Measurements from ENCODE around the gene TBRG1. TPM values are rescaled to one million over a fixed set of nuclear protein-coding genes. Genes with fewer than 3 reads are reported as not detected.

TBRG1 gene
- total and polyA plus RNA-seq, 2 of the 8 experiments (the other 6 are each of a cell fraction or from before 2014, with no cell fraction given) = 16.3 to 26.7 TPM

- DNase-seq (ENCODE audit: low read depth in 1 of 2, low spot score in 2 of 2) = no peak
- Histone ChIP-seq H3K18ac (ENCODE audit: extremely low read depth, low read length) (no peak overlapping the region), H3K23me2 (ENCODE audit: low read depth, low read length) (no peaks in the 10 kb centered on the region), H2BK12ac (ENCODE audit: low read depth, low read length) (no peak overlapping the region), H3K23ac (ENCODE audit: insufficient read length) (no peak overlapping the region), H3K36me3 (ENCODE audit: control insufficient read depth in 2 of 4, insufficient read depth in 4 of 4, low read length in 3 of 4) (no peaks in the 10 kb centered on the region), H4K20me1 (replicated peaks in 1 of 2; ENCODE audit: control insufficient read depth in 1 of 2, insufficient read depth in 2 of 2, low read length in 2 of 2) (no peaks in the 10 kb centered on the region), H3K56ac (replicated peaks; ENCODE audit: insufficient read length, low read depth, low read length) (no peak overlapping the region), H4K8ac (ENCODE audit: extremely low read depth, insufficient read depth, low read length) (no peak overlapping the region), H3K9me3 (ENCODE audit: insufficient read depth in 2 of 2, low read depth in 1 of 2, low read length in 1 of 2) (no peaks in the 10 kb centered on the region), H2AFZ (ENCODE audit: low read length) (peak overlapping the region; percentile 15; the same call in 1 of the 2 replicates), H3K27ac (ENCODE audit: low read depth, low read length) (no peak overlapping the region), H3K27me3 (replicated peaks in 1 of 4; ENCODE audit: control insufficient read depth in 3 of 4, extremely low read depth in 1 of 4, insufficient read depth in 3 of 4, low read length in 3 of 4) (no peaks in the 10 kb centered on the region), H2BK120ac (replicated peaks; ENCODE audit: low read depth, low read length) (no peak overlapping the region), H3K4ac (replicated peaks; ENCODE audit: insufficient read length, low read depth, low read length) (no peak overlapping the region), H3K79me1 (ENCODE audit: low read depth, low read length) (no peaks in the 10 kb centered on the region), H3K9ac (replicated peaks in 1 of 4; ENCODE audit: extremely low read depth in 1 of 4, low read depth in 3 of 4, low read length in 3 of 4) (no peak overlapping the region), H2BK15ac (ENCODE audit: low read length) (no peak overlapping the region), H3K14ac (ENCODE audit: insufficient read length) (no peak overlapping the region), H3K4me1 (replicated peaks in 1 of 4; ENCODE audit: control insufficient read depth in 3 of 4, insufficient read depth in 4 of 4, low read length in 3 of 4) (no peaks in the 10 kb centered on the region), H4K91ac (replicated peaks; ENCODE audit: insufficient read length, low read length) (no peak overlapping the region), H4K5ac (ENCODE audit: insufficient read length, low read depth, low read length) (no peak overlapping the region), H2BK5ac (ENCODE audit: low read depth, low read length) (no peak overlapping the region), H3K4me2 (ENCODE audit: insufficient read depth in 1 of 2, low read depth in 2 of 2, low read length in 2 of 2) (no peak overlapping the region), H2BK20ac (ENCODE audit: low read length) (no peak overlapping the region), H2AK5ac (ENCODE audit: low read depth, low read length) (no peak overlapping the region), H3K79me2 (ENCODE audit: control insufficient read depth in 1 of 2, insufficient read depth in 2 of 2, low read length in 2 of 2) (no peaks in the 10 kb centered on the region), H3K4me3 (ENCODE audit: extremely low read depth in 1 of 4, insufficient read depth in 2 of 4, low read depth in 3 of 4, low read length in 4 of 4) (no peak overlapping the region)
- POLR2A ChIA-PET (ENCODE audit: partially characterized antibody) = no interaction called here
- CTCF ChIA-PET (ENCODE audit: partially characterized antibody) = interaction anchor here (0.9 to 3.4 kb wide), 7 partner anchors 7 to 506 kb away, joined by 3 to 16 read pairs (median 5); no protein-coding TSS in a partner anchor
- FAIRE-seq = no peak
- 90% methylated on average over 6 of the region's 6 CpGs; no CpG with 5 or more reads in 1 of the 2 experiments for WGBS, 2 experiments (ENCODE audit: extremely low coverage in 1 of 2, insufficient coverage in 1 of 2, insufficient read length in 1 of 2, insufficient replicate concordance in 2 of 2, low coverage in 1 of 2, low lambda C conversion rate in 2 of 2, missing lambda C conversion rate in 1 of 2)
- TF ChIP-seq TEAD4 (IDR thresholded peaks at IDR 0.05; ENCODE audit: low read depth, low read length) = no peak
- no peak for TF ChIP-seq MAFK (IDR thresholded peaks at IDR 0.05; ENCODE audit: low read depth, low read length)
- no peak for TF ChIP-seq FOSL1 (IDR thresholded peaks at IDR 0.05; ENCODE audit: insufficient read depth, low read depth, low read length)
- no peak for TF ChIP-seq CBX5 (IDR thresholded peaks at IDR 0.05; ENCODE audit: low read depth, low read length)
- TF ChIP-seq EP300 (IDR thresholded peaks at IDR 0.05; ENCODE audit: borderline replicate concordance in 1 of 2, low read depth in 2 of 2, low read length in 2 of 2) = no peak
- no peak for TF ChIP-seq JUN (IDR thresholded peaks at IDR 0.05; ENCODE audit: low read depth, low read length)
- no peak for TF ChIP-seq SIRT6 (IDR thresholded peaks at IDR 0.05; ENCODE audit: low read length)
- TF ChIP-seq RBBP5 (IDR thresholded peaks at IDR 0.05; ENCODE audit: borderline replicate concordance, low read depth, low read length) = no peak
- TF ChIP-seq GTF2F1 (IDR thresholded peaks at IDR 0.05; ENCODE audit: borderline replicate concordance, low read depth, low read length) = no peak
- TF ChIP-seq MAX (IDR thresholded peaks at IDR 0.05) = no peak
- no peak for TF ChIP-seq SIX5 (IDR thresholded peaks at IDR 0.05; ENCODE audit: low read depth, low read length)
- no peak for TF ChIP-seq CTBP2 (IDR thresholded peaks at IDR 0.05; ENCODE audit: borderline replicate concordance, insufficient read depth, insufficient read length, low read length)
- no peak for TF ChIP-seq PHF8 (conservative IDR thresholded peaks at IDR 0.05; ENCODE audit: low read depth, low read length)
Measured at GRCh38 chr11:124577716-124578427, 44.8 kb upstream of the TBRG1 start.

Data from H1 (cell line).